Measurements from ENCODE around the gene HTR3B. TPM values are rescaled to one million over a fixed set of nuclear protein-coding genes. Genes with fewer than 3 reads are reported as not detected.

The HTR3B gene
- total RNA-seq, 1 donor from 2014 or later, result not detected

DNA sequence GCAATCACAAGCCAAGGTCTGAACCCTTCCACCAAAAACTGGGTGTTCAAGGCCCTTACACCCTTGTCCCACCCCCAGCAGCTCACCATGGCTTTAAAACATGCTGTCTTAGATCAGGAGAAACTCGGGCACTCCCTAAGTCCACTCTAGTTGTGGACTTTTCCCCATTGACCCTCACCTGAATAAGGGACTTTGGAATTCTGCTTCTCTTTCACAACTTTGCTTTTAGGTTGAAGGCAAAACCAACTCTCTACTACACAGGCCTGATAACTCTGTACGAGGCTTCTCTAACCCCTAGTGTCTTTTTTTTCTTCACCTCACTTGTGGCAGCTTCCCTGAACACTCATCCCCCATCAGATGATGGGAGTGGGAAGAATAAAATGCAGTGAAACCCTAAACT lies 85.3 kb downstream of the HTR3B start:
- DNase-seq (ENCODE audit: low spot score), result no peak

DNA sequence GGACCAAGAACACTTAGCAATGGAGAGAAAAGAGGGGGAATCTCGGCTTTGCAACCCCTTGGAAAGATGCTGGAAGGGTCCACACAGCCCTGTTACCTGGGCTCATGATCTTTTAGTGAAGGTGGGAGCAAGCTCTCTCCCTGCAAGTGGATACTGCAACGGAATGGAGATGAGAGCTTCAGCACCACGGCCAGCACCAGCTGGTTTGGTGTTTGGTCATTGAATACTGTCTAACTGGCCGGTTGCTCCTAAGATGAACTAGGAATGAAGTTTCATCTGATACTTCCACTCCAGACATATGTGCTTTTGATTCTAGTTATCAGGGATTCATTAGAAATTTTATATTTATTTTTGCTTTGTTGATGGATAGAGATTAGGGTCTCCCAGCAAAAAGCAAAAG lies 86.6 kb downstream of the HTR3B start:
- DNase-seq (ENCODE audit: low spot score), result peak; percentile 6

DNA sequence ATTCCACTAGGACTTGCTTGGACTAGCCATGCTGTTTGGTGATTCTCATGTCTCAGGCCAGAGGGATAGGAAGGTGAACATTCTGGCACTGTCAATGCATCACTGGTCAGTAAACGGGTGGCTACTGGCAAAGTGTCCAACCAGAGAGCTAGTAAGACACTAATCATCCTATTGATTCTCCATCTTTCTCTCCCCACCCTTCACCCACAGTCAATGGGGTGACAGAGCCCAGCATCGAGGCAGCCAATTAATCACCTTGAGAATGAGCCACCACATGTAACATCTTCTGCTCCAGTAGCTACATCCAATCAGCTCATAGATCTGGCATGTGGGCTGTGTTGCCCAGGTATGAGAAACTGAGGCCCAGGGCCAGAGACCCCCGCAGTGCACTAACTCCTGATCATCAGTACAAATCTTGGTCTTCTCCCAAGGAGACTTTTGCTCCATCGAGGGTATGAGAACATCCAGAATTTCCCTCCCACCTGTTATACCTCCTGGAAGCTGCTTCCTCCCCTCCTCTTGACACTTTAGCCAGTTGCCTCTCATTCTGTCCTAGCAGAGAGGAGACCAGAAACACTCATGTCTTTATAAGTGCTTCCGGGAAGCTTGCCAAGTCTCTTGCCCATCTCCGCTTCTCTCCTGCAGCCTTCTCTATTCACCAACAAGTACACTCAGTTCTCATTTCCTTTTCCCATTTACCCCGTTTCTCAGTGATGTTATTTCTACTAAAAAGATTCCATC lies 87.3 kb downstream of the HTR3B start:
- peak; percentile 51 for DNase-seq (ENCODE audit: low spot score)

DNA sequence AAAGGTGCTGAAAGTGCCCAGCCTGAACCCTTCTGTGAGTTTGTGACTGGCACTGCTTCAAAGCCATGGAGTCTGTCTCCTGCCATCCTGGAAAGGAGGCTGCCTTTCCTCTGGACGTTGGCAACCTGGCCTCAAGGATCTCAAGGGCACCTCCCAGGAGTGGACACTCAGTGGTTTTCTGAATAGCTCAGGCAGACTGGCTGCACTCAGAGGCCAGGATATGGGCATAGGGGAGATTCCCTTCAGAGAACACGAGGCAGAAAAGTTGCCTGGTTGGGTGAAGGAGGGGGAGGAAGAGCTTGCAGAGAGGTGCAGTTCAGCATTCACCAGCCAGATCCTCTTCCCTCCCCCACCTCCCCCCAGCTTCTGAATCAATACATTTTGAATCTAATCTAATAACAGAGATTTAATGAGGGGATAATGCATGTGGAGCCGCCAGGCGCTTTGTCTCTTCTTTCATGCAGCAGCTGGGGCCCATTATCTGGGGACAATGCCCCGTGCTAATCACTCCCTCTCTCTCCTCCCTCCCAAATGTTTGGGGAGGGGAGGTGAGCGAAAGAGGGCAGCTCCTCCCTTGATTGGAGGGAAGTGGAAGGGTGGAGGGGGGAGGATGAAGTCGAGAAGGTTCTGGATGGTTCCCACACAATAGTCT lies 88.0 kb downstream of the HTR3B start:
- no peak for DNase-seq (ENCODE audit: low spot score)

DNA sequence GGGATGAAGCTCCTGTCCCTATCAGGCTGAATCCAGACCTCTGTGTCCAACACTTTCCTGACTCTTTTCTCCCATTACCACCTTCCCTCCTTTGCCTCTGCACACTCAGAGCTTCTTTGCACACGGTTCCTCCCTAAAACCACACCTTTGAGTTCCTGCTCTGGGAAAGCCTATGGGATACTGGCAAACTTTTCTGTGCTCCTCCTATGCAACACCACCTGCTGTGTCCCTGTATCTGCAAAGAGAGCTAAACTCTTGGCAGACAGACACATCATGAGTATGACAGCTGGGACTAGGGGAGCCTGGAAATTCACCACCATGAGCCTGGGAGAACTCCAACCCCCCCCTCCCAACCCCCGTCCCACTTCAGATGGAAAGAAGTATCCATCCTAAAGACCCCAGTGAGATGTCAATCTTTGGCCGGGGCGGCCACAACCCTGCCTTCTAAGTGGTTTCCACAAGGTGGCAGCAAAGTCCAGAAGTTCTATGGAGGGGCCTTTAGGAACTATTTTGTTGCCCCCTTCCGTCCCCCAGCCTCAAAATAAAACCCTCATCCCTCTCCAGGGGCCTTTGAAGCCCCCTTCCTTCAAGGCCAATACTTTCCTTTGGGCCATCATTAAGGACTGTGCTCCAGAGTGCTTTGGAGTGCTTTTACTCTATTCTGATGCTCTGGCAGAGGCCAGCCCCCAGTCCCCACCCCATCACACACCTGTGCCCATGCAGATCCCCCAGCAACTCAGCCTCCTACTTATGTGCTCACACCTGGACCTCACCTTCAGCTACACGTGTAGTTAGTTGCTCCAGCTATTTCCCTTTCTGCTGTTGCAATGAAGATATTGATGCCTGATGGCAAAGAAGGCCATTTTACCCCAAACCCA lies 89.7 kb downstream of the HTR3B start:
- no peak for DNase-seq (ENCODE audit: low spot score)

Other genes starting within 250 kb of the HTR3B start
- gene TMPRSS5, start 198.5 kb upstream of the HTR3B start, total RNA-seq, result 0.80 TPM
- 13.5 TPM for gene ZW10, start 131.1 kb upstream of the HTR3B start, total RNA-seq
- not detected for gene CLDN25, start 125.0 kb upstream of the HTR3B start, total RNA-seq
- 10.1 TPM for gene USP28, start 29.2 kb upstream of the HTR3B start, total RNA-seq
- not detected for gene HTR3A, start 70.3 kb downstream of the HTR3B start, total RNA-seq
- gene ZBTB16, start 154.9 kb downstream of the HTR3B start, total RNA-seq, result 196 TPM